K562 (cell line): ENCODE data around the gene ASPRV1. TPM values are rescaled to one million over a fixed set of nuclear protein-coding genes. Genes with fewer than 3 reads are reported as not detected.

ENCODE experiments used
- BCL6 ChIP-seq: fragments of 250-450 bp; sonication (Bioruptor Pico); IDR thresholded peaks from 2 replicates; pipeline ENCODE4 v1.4.0; 2020
- BCLAF1 ChIP-seq, 2 experiments: fragments of 450-650 bp in 1 of 2; IDR thresholded peaks; 2 replicates each; pipeline ENCODE4 v1.6.1; 2011 to 2017; ENCODE audit warnings: low read depth in 2 of 2, antibody characterized with exemption in 1 of 2, borderline replicate concordance in 1 of 2, low read length in 1 of 2, mild to moderate bottlenecking in 1 of 2, mixed read lengths in 1 of 2; ENCODE audit not compliant: control insufficient read depth in 1 of 2
- CBFB ChIP-seq: sonication (generic); formaldehyde crosslinking; IDR thresholded peaks from 2 replicates; pipeline ENCODE4 v1.4.0; 2020; ENCODE audit warnings: mild to moderate bottlenecking, missing genetic modification reagents
- CBX2 ChIP-seq: fragments of 200-600 bp; sonication (generic); IDR thresholded peaks from one replicate; pipeline ENCODE4 v1.6.1; 2012; ENCODE audit warnings: mild to moderate bottlenecking, low read length, inconsistent platforms; ENCODE audit not compliant: insufficient read depth, poor library complexity, severe bottlenecking
- CCNT2 ChIP-seq: IDR thresholded peaks from 2 replicates; pipeline ENCODE4 v1.6.1; 2011; ENCODE audit warnings: borderline replicate concordance, low read depth, mild to moderate bottlenecking, moderate library complexity, mixed read lengths, low read length; ENCODE audit not compliant: insufficient read length; ENCODE audit errors: extremely low read depth
- ELF4 ChIP-seq: fragments of 450-650 bp; formaldehyde crosslinking; IDR thresholded peaks from 2 replicates; pipeline ENCODE4 v1.4.0; 2022; ENCODE audit warnings: missing genetic modification characterization
- KLF6 ChIP-seq: fragments of 250-450 bp; sonication (Bioruptor Pico); IDR thresholded peaks from 2 replicates; pipeline ENCODE4 v1.4.0; 2020; ENCODE audit warnings: mild to moderate bottlenecking, moderate library complexity, borderline replicate concordance
- MAFK ChIP-seq: IDR thresholded peaks from 2 replicates; pipeline ENCODE4 v1.6.1; 2011; ENCODE audit warnings: low read length, improper control_type of control experiment
- NCOA1 ChIP-seq: fragments of 450-650 bp; IDR thresholded peaks from 2 replicates; pipeline ENCODE4 v1.6.1; 2016; ENCODE audit warnings: low read depth
- POU5F1 ChIP-seq: fragments of 150-350 bp; IDR thresholded peaks from 2 replicates; pipeline ENCODE4 v1.6.1; 2014; ENCODE audit warnings: borderline replicate concordance, low read length, low read depth, mild to moderate bottlenecking; ENCODE audit not compliant: partially characterized antibody
- ZC3H4 ChIP-seq: sonication (generic); formaldehyde crosslinking; IDR thresholded peaks from 2 replicates; pipeline ENCODE4 v1.9.0; 2021; ENCODE audit warnings: missing genetic modification reagents, borderline replicate concordance
- ZEB2 ChIP-seq: fragments of 450-650 bp; IDR thresholded peaks from 2 replicates; pipeline ENCODE4 v1.6.1; 2016
- ZNF143 ChIP-seq: sonication (generic); formaldehyde crosslinking; IDR thresholded peaks from 2 replicates; pipeline ENCODE4 v1.9.0; 2022; ENCODE audit warnings: mild to moderate bottlenecking, missing genetic modification reagents
- ZNF316 ChIP-seq: fragments of 450-650 bp; IDR thresholded peaks from 2 replicates; pipeline ENCODE4 v1.6.1; 2016
- ZNF586 ChIP-seq: fragments of 450-650 bp; formaldehyde crosslinking; conservative IDR thresholded peaks from 2 replicates; pipeline ENCODE4 v1.4.0; 2020; ENCODE audit warnings: mild to moderate bottlenecking, moderate library complexity
- ZNF644 ChIP-seq: fragments of 200-800 bp; sonication (Bioruptor generic); IDR thresholded peaks from 2 replicates; pipeline ENCODE4 v1.6.1; 2016; ENCODE audit warnings: low read depth, missing genetic modification characterization, missing compliant biosample characterization
- polyA plus RNA-seq, 8 experiments: library from polyadenylated mRNA; depleted of rRNA in 4 of 8; stranded (reverse) in 5 of 8; unstranded in 3 of 8; fragments of >200 nt; fragmentation: Nextera tagmentation in 2 of 8; fragmentation: Illumina TruSeq in 1 of 8; extraction: Ambion mirVana in 2 of 8; extraction: Trizol in 1 of 8; gene quantifications; 2 replicates each; pipeline versions ENCODE4 v1.2.1 to v1.2.3, GENCODE V29; 2011 to 2014; ENCODE audit warnings: inconsistent platforms in 1 of 8, missing spikeins in 1 of 8
- total RNA-seq, 7 experiments: library from RNA; depleted of rRNA in 6 of 7; stranded (reverse); fragments of >200 nt in 6 of 7; fragmentation: Illumina TruSeq in 2 of 7; extraction: Trizol in 2 of 7; gene quantifications; 2 replicates each; pipeline versions ENCODE4 v1.2.1 to v1.2.3, GENCODE V29; 2011 to 2021; ENCODE audit warnings: low replicate concordance in 1 of 7
- TF ChIP-seq, protein P1 (sequence below), 2 experiments: fragments of 200-800 bp in 1 of 2; sonication (Bioruptor generic) in 1 of 2; sonication (generic) in 1 of 2; formaldehyde crosslinking in 1 of 2; IDR thresholded peaks in 1 of 2; conservative IDR thresholded peaks in 1 of 2; 2 replicates each; pipeline versions ENCODE4 v1.5.0 to v1.6.1; 2016 to 2020; ENCODE audit warnings: missing compliant biosample characterization in 1 of 2, missing genetic modification characterization in 1 of 2, missing genetic modification reagents in 1 of 2
- TF ChIP-seq, protein P2 (sequence below): fragments of 450-650 bp; IDR thresholded peaks from 2 replicates; pipeline ENCODE4 v1.6.1; 2018; ENCODE audit warnings: mild to moderate bottlenecking, low read depth; ENCODE audit not compliant: partially characterized antibody

The ASPRV1 gene
- total and polyA plus RNA-seq, 9 of the 15 experiments (the other 6 are each of a cell fraction or from before 2014, with no cell fraction given) = 0.17 to 0.72 (median 0.47) TPM; not detected in 1

DNA sequence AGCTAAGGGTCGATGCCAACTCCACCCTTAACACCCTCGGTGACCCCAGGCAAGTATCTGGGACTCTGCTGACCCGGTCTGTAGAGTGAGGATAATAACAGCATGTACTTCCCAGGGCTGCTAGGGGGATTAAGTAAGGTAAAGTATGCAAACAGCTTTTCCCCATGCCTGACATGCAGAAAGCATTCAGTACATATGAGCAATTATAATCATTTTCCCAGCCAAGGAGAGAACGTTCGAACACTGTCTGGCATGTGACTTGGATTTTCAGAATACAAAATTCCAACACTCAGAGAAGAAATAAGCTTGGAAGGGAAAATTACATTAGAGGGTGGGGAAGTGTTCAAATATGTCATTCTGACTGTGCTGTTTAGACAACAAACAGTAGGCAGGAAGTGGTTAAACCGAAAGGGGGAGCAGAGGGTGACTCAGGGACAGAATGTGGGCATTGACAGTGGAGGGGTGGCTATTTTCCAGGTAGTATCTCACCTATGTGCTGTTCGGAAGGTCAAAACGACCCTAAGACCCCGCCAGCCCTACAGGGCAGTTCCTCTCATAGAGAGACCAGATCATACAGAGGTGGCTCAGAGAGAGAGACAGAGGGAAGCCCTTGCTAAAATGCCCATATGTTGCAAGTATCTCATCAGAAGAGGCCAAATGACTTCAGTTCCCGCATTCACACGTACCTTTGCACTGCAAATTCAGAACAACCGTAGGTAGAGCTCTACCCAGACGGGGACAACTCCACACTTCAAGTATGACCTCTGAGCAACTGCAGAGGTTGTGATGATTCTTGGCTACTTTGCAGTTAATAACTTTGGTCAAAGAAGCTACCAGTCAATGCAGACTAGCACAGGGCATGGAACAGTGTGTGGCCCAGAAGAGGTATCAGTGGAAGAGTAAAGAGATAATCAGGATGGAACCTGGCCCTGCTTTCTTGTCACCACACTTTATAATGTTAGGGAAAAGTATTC is 14.8 kb downstream of the ASPRV1 start (continued):
- TF ChIP-seq POU5F1 (no peak), BCLAF1 (IDR thresholded peaks at IDR 0.05; ENCODE audit: borderline replicate concordance in 1 of 2, control insufficient read depth in 1 of 2, low read depth in 2 of 2, low read length in 1 of 2) (no peak), NCOA1 (0 out of 2 replicates have a peak, but pooled peaks have one; percentile 33), CCNT2 (no peak), BCL6 (CRISPR knock-in tag) (no peak), ZNF586 (CRISPR knock-in tag) (no peak), ZC3H4 (CRISPR knock-in tag) (no peak), MAFK (peak; percentile 56), KLF6 (CRISPR knock-in tag) (no peak; the same call in 1 of the 2 replicates), CBX2 (no peak), ZNF644 (tag) (0 out of 2 replicates have a peak, but pooled peaks have one; percentile 25), CBFB (CRISPR knock-in tag) (no peak), ZNF143 (CRISPR knock-in tag) (no peak), ELF4 (CRISPR knock-in tag) (peak; percentile 14; the same call in 1 of the 2 replicates), ZEB2 (peak; percentile 63; the same call in 1 of the 2 replicates), ZNF316 (peak; percentile 38)
- TF ChIP-seq, protein P1, sequence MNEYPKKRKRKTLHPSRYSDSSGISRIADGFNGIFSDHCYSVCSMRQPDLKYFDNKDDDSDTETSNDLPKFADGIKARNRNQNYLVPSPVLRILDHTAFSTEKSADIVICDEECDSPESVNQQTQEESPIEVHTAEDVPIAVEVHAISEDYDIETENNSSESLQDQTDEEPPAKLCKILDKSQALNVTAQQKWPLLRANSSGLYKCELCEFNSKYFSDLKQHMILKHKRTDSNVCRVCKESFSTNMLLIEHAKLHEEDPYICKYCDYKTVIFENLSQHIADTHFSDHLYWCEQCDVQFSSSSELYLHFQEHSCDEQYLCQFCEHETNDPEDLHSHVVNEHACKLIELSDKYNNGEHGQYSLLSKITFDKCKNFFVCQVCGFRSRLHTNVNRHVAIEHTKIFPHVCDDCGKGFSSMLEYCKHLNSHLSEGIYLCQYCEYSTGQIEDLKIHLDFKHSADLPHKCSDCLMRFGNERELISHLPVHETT (CRISPR knock-in tag; conservative IDR thresholded peaks at IDR 0.05 in 1 of 2, IDR thresholded peaks at IDR 0.05 in 1 of 2) = peak in 1 of 2 experiments; percentile 54; a peak in 2 of 4 replicates
- TF ChIP-seq, protein P2, sequence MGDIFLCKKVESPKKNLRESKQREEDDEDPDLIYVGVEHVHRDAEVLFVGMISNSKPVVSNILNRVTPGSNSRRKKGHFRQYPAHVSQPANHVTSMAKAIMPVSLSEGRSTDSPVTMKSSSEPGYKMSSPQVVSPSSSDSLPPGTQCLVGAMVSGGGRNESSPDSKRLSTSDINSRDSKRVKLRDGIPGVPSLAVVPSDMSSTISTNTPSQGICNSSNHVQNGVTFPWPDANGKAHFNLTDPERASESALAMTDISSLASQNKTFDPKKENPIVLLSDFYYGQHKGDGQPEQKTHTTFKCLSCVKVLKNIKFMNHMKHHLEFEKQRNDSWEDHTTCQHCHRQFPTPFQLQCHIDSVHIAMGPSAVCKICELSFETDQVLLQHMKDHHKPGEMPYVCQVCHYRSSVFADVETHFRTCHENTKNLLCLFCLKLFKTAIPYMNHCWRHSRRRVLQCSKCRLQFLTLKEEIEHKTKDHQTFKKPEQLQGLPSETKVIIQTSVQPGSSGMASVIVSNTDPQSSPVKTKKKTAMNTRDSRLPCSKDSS = no peak
